MM.1S (cell line): ENCODE results near the gene TNPO3.

ENCODE experiments used
- CTCF ChIP-seq: fragments of 300-600 bp; sonication (generic); IDR thresholded peaks from 2 replicates; pipeline ENCODE4 v1.5.1; 2016; ENCODE audit warnings: antibody characterized with exemption, low read length, mixed read lengths
- EZH2 ChIP-seq: fragments of 300-600 bp; sonication (generic); optimal IDR thresholded peaks from 2 replicates; pipeline ENCODE3; 2017; ENCODE audit warnings: low read depth, mild to moderate bottlenecking, antibody characterized with exemption, low read length, mixed read lengths
- EZH2phosphoT487 ChIP-seq: fragments of 300-600 bp; sonication (generic); IDR thresholded peaks from 2 replicates; pipeline ENCODE4 v1.6.1; 2018; ENCODE audit warnings: antibody characterized with exemption, low read length

- TF ChIP-seq CTCF = no peak
- no peak for TF ChIP-seq EZH2phosphoT487
- TF ChIP-seq EZH2 = no peak
Observed at GRCh38 chr7:129073738-129074137, 18.8 kb upstream of the TNPO3 start.
